AG09309 (cell line): ENCODE results near the gene GPX8.
A peak's percentile ranks its signal among the peaks of the same experiment; 100 is the strongest.

Experiments used
- DNase-seq: peaks from one replicate; pipeline ENCODE4 v3.0.0-alpha.2; 2010; ENCODE audit warnings: low read depth
- H3K4me3 ChIP-seq: 2 replicates; pipeline ENCODE4 v1.5.1; 2011; ENCODE audit warnings: mild to moderate bottlenecking, low read depth, low read length, moderate library complexity; ENCODE audit not compliant: control insufficient read depth
- CTCF ChIP-seq: IDR thresholded peaks from 2 replicates; pipeline ENCODE4 v1.5.1; 2011; ENCODE audit warnings: mild to moderate bottlenecking, low read depth, low read length, inconsistent platforms; ENCODE audit not compliant: insufficient read depth, control insufficient read depth; ENCODE audit errors: missing control alignments

Gene GPX8

GRCh38 chr5:55136521-55136920 lies 23.4 kb upstream of the GPX8 start:
- no peak for TF ChIP-seq CTCF
- H3K4me3 ChIP-seq: no peak overlapping the region
- no peak for DNase-seq

- DNase-seq: no peak
- no peak overlapping the region for H3K4me3 ChIP-seq
- no peak for TF ChIP-seq CTCF
Observed at GRCh38 chr5:55140908-55141665, 18.9 kb upstream of the GPX8 start.

GRCh38 chr5:55141945-55142690 lies 17.9 kb upstream of the GPX8 start:
- DNase-seq: no peak
- H3K4me3 ChIP-seq: no peak overlapping the region
- TF ChIP-seq CTCF: no peak

- no peak for TF ChIP-seq CTCF
- no peak overlapping the region for H3K4me3 ChIP-seq
- DNase-seq: no peak
Observed at GRCh38 chr5:55143624-55144023, 16.3 kb upstream of the GPX8 start.

- TF ChIP-seq CTCF: no peak
- no peak overlapping the region for H3K4me3 ChIP-seq
- no peak for DNase-seq
Observed at GRCh38 chr5:55146080-55146479, 13.9 kb upstream of the GPX8 start.

- H3K4me3 ChIP-seq: no peak overlapping the region
- peak; percentile 98 for TF ChIP-seq CTCF
- DNase-seq: peak; percentile 39
Observed at GRCh38 chr5:55146543-55147151, 13.3 kb upstream of the GPX8 start.
